ENCODE data around the gene METTL25B.

Gene METTL25B

DNA sequence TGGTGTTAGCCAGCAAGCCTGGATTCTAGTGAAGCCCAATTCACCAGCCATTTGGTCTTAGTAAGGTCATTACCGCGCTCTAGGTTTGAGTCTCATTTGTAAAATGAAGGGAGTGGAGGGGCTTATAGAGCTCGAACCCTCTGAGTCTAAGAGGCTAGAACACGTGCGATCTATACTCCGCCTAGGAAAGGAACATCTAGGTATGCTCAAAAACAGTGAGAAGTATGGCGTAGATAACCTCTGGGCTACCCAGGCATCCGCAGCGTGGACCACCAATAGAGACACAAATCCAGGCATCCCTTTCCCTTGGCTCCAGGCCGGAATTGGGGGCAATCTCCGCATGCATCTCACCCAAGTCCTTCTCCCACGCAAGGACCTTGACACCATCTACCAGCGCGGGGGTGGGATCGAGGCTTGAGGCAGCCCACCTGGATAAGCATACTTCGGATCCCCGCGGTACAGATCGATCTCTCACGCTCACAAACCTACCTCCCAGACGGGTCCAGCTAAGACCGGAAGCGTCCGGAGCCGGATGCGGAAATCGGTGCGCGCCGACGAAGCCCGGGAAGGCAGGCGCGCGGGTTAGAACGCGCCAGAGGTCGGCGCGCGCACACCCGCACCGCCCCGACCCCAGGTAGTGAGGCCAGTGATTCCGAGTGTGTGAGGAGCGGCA, at the start of gene METTL25B:
Gene METTL25B (plus strand): TSS at position 544 of the 673 bp plus-strand sequence. CDS start 636 bp downstream, outside the sequence.
- peak; percentile 87 for DNase-seq (ENCODE audit: low spot score)

DNA sequence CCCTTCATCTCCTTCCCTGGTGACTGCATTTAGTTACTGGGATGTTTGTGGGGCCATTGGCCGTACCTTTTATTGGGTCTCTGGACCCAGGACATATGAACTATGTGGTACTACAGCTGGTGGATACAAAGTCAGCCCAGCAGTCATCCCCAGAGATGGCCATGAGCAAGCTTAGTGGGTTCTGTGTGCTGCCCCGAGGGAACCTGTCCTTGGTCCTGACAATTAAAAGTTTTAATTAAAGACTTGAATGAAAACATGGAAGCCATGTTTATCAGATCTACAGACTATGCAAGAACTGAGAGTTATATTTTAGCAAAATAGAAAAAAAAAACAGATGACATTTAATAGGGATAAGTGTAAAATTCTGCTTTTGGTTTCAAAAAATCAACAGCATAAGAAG, 48.2 kb upstream of the METTL25B start:
- no peak for DNase-seq (ENCODE audit: low spot score)

DNA sequence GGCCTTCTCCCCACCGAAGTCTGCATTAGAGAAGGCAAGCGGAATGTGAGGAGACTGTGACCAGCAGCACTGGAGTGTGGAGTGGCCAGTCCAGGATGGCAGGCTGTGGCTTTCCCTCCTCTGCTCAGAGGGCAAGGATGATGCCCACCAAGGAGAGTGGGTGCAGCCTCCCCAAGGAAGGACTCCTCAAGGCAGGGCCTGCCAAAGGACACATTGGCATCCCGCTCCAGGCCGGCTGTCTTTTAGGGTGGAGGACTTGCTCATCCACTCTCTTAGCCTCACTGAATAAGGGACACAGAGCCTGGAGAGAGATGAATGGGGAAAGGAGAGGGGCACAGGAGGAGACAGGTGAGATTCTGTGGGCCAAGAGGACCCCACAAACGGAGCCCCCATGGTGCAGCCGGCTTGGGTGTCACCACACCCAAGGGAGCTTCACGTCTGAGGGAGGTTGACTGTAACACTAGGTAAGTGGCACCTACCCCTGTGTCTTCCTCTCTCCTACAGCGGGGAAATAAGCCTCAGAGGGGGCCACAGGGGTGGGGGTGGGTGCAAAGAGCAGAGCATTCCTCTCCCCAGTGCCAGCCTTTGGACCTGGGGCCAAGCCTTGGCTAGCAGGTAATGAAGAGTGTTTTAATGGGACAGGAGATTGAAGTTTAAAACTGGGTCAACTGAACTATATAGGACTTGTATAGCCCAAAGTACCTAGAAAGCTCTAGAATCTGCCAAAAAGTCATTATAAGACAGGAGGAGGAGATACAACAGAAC, 46.9 kb upstream of the METTL25B start:
- DNase-seq (ENCODE audit: low spot score), result no peak

DNA sequence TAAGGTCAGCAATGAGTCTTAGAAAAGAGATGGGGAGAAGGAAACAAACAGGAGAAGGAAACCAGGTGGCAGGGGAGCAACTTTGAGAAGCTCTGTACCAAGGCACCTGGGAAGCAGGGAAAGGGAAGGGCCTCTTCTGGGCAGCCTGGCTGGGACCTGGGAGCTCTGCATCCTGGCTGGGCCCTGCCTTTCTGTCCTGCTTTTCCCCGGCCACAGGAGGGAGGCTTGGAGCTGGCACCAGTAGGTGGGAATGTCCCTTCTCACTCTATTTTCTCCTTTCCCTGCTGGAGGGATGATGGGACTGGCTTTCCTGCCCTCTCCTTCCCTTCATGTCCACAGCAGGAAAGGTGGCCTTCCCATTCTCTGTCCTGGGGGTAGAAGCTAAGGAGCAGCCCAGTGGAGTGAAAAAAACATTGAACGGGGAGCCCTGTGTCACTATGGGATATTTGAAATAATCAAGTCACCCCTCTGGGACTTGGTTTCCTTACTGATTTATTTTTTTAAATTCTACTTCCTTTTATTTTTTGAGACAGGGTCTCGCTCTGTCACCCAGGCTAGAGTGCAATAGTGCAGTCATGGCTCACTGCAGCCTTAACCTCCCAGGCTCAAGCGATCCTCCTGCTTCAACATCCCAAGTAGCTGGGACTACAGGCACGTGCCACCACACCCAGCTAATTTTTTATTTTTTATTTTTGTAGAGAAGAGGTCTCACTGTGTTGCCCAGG, 45.9 kb upstream of the METTL25B start:
- DNase-seq (ENCODE audit: low spot score), result no peak

GRCh38 chr1:156684227-156684782, 44.0 kb upstream of the METTL25B start:
- DNase-seq (ENCODE audit: low spot score), result peak; percentile 83

DNA sequence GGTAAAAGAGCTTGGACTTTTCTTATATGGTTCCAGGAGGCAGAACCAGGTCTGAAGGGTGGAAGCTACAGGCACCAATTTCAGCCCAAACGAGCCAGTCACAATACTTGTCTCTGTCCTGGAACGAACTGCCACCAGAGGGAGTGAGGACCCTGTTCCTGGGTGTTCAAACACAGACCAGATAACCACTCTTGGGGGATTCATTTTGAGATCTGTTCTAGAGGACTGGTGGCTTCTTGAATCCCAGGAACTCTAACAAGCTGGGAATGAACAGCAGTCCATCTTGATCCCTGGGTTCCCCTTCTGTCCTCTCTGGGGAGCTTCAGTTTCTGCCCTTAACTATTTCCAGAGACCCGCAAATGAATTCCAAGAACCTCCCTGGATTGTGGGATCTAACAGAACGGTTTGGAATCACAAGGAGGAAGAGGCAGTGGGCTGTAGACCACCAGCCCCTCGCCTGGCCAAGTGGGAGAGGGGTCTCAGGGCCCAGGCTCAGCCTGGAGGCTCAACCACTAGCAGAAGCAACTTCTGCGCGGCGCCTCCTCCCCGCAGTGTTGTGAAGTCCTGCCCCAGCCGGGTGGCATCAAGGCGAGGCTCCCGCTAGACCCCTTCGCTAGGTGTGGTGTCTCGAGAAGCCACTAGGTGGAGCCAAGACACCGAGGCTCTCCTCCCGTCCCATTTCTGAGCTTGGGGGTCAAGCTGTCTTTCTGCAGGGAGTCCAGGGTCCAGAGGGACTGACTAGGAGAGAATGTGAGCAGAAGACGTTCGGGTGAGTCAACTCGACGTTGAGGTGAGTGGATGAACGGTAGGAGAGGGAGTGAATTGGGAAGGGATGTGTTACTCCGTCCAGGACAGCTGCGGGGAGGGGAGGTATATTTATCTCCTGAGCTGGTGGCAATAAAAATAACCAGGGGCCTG, 39.0 kb upstream of the METTL25B start:
- peak; percentile 91 for DNase-seq (ENCODE audit: low spot score)

DNA sequence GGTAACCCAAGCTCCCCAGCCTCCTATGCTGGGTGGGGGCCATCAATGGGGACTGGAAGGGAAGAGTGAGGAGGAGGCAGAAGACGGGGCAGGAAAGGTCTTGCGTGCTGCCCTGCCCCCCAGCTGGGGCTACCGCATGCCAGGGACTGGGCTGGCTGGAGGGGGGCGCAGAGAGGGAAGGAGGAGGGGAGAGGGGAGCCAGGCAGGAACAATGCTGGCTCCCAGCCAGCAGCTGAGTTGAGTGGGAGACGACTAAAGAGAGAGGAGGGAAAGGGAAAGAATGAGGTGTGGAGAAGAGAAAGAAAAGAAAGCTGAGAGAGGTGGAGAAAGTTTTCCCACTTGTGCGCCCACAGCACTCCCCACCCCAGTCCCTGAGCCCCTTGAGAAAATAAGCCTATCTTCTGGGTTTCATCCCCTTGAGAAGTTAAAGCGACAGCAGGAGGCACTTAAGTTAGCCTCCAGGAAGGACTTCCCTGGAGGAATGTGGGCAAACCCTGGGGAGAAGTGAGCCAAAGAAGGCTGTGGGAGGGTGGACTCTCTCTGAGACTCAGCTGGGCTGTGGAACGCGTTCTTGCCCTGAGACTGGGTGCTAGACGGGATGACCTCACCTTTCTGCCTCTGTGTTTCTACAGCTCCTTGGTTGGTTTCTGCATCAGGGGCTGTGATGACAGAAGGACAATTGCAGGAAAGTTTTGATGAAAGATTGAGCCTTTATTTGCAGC, 38.2 kb upstream of the METTL25B start:
- peak; percentile 66 for DNase-seq (ENCODE audit: low spot score)

DNA sequence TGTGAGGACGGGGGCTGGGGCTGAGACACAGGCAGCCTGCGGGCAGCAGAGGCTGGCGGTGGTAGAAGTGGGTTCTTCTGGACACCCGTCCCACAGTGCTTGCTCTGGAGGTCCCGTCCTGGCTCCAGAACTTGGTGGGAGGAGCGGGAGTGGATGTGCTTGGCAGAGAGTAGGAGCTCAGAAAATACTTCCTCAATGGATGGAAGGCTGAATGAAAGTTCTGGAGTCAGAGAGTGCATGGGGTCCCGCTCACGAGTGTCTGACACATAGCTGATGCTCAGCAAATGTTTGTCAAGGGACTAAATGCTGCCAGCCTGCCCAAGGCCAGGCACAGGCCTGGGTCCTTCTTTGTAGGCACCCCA, 37.6 kb upstream of the METTL25B start:
- no peak for DNase-seq (ENCODE audit: low spot score)

- no peak for DNase-seq (ENCODE audit: low spot score)
Measured at GRCh38 chr1:156691191-156691590, 37.1 kb upstream of the METTL25B start.

GRCh38 chr1:156691665-156692440, 36.4 kb upstream of the METTL25B start:
- DNase-seq (ENCODE audit: low spot score), result peak; percentile 77

- no peak for DNase-seq (ENCODE audit: low spot score)
Measured at GRCh38 chr1:156692441-156692924, 35.8 kb upstream of the METTL25B start.

DNA sequence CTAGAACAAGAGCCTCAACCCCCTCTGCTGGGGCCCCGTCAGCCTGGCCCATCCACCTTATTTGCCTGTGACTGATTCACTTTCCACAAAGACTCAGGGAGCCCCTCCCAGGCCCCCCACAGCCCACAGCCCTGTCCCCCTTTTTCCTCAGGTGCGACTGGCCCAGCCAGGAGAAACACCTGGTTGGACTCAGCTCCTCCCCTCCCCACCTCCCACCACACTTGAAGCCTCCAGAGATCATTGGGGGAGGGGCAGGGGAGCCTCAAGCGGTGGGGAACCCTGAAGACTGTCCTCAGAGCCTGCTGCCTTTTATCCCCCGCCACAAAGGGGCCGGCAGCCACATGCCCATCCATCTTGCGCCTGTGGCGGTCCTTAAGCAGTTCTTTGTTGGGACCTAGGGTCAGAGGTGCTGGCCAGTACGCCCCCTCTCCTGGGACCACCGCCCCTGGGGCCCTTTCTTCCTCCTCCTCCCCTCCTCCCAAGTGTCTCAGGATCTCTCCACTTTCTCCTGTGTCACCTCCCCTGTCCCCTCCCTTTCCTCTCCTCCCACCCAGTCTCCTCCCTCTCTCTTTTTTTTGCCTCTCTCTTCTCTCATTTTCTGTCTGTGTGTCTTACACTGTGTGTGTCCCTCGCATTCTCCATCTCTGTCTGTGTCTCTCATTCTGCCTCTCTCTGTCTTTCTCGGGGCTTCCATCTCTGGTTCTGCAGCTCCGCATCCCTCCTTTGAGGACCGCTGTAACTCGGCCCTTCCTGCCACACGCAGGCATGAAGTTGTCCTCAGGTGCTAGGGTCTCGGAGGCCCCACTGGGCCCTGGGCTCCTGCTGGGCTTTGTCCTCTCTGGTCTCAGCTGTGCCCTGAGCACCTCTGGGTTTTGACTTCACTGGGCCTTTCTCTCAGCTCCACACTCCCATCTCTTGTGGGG, 35.1 kb upstream of the METTL25B start:
- peak; percentile 60 for DNase-seq (ENCODE audit: low spot score)

DNA sequence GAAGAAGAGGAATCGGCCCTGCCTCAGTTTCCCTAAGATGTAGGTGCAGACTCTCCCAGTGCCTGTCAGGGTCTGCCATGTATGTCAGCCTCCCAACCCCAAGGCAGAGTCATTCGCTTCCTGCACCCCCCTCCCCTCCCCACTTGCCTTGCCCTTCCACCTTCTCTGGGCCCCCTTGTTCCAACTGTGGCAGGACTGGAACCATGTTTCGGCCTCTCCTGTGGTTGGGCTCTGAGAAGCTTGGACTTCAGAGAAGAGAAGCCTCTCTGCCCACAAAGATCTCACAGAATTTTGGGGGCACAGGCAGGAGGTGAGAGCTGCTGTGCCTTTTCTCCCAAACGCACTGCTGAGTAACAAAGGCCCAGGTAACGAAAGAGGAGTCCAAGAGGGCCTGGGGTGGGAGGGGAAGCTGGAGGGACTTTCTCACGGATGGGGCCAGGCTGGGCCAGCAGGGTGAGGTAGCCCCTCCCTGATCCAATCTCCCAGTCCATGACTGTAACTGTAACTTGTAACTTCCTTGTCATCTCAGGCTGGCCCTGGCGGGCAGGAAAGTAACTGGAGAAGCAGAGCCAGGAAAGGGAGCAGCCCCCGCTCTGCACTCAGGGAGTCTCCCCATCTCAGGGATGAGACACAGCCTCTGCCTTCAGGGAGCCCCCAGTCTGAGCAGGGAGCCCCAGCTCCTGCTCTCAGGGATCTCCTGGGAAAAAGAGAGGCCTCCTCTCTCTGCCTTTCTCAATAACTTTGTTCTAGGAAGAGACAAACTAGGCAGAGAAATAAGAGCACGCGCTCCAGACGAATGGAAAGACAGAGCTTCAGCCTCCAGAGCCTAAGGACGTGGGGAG, 34.2 kb upstream of the METTL25B start:
- DNase-seq (ENCODE audit: low spot score), result peak; percentile 72

DNA sequence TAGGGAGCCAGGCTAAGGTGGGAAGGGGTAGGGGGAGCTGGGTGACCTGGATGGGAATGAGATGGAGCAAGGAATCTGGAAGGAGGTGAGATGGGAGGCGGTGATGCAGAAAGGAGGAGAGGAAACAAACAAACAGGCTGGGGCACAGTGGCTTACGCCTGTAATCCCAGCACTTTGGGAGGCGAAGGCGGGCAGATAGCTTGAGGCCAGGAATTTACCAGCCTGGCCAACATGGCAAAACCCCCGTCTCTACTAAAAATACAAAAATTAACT, 33.6 kb upstream of the METTL25B start:
- DNase-seq (ENCODE audit: low spot score), result no peak

GRCh38 chr1:156696755-156697154, 31.5 kb upstream of the METTL25B start:
- no peak for DNase-seq (ENCODE audit: low spot score)

GRCh38 chr1:156697481-156697880, 30.8 kb upstream of the METTL25B start:
- peak; percentile 49 for DNase-seq (ENCODE audit: low spot score)

- DNase-seq (ENCODE audit: low spot score), result no peak
Measured at GRCh38 chr1:156698995-156699394, 29.3 kb upstream of the METTL25B start.
